ENCODE results near the gene PSG3.
"Not testable (repeated sequence)": the region's sequence is repeated elsewhere in the genome, so short reads cannot be mapped to it uniquely, and the experiment has no call there.

PSG3 gene

DNA sequence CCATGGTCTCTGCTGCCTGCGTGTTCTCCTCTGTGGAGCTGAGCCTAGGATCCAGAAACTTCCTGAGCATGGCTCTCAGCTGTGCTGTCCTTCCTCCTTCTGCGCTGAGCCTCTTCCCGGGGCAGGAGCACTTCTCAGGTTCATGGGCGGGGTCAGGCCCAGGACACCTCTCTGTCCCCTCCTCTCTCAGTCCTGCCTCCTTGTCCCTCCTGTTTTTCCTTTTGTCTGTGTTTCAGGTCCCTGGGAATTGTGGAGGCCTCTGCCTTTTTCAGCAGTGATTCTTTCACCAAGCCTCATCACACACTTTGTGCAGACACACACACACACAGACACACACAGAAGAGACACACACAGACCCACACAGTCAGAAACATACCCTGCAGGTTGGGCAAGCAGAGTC lies at the start of gene PSG3:
TSS of gene PSG3 (minus strand) at position 101 of the 400 bp plus-strand sequence. CDS start at position 4, 97 bp downstream.
- DNase-seq: not testable (repeated sequence)

DNA sequence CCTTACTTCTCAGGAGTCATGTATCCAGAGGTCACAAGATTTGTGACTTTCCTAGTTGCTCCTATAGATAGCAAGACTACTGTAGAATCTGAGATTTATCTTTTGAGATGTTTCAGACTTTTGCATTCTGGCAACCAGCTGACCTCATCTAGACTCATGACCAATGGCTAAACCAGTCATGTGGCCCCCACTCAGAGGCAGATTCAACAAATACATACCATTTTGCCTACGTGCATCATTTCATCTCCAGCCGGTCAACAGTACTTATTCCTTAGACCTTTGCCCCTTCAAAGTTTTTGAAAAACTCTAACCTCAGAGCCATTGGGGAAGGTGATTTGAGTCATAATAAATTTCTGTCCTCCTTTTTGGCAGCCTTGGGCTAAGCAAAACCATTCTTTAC lies 48.5 kb upstream of the PSG3 start:
- not testable (repeated sequence) for DNase-seq

DNA sequence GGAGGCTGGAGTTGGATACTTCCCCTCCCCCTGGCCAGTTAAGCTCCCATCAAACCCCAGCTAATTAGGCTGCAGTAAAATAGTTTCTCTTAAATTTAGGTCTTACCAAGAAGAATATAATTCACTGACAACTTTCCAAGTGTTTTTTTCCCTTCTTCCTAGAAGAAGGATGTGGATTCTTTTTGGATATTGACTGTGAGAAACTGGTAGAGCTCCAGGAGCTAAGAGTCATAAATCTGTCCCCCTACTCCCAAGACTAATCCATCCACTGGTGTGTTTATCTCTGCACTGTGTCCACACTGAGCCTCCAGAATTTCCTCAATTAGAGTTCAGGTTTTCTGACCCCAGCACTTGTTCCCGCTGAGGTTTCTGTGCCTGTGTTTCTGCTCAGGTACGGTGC lies 47.5 kb upstream of the PSG3 start:
- peak; percentile 3 for DNase-seq

DNA sequence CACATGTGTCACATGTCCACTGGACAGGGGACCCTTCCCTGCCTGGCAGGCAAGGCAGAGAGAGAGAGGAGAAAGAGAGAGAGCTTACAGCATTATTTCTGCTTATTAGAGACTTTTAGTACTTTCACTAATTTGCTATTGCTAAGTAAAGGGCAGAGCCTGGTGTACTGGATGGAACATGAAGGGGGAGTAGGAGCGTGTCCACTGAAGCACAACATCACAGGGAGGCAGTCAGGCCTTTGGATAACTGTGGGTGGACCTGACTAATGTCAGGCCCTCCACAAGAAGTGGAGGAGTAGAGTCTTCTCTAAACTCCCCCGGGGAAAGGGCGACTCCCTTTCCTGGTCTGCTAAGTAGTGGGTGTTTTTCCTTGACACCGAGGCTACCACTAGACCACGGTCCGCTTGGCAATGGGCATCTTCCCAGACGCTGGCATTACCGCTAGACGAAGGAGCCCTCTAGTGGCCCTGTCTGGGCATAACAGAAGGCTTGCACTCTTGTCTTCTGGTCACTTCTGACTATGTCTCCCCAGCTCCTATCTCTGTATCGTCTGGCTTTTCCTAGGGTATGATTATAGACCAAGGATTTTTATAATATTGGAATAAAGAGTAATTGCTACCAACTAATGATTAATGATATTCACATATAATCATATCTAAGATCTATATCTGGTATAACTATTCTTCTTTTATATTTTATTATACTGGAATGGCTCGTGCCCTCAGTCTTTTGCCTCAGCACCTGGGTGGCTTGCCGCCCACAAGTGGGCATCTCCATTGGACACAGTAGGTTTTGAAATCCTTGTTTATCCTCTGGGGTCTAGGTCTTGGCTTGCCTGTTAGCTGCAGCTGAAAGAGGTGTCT lies 36.7 kb upstream of the PSG3 start:
- peak; percentile 50 for DNase-seq

DNA sequence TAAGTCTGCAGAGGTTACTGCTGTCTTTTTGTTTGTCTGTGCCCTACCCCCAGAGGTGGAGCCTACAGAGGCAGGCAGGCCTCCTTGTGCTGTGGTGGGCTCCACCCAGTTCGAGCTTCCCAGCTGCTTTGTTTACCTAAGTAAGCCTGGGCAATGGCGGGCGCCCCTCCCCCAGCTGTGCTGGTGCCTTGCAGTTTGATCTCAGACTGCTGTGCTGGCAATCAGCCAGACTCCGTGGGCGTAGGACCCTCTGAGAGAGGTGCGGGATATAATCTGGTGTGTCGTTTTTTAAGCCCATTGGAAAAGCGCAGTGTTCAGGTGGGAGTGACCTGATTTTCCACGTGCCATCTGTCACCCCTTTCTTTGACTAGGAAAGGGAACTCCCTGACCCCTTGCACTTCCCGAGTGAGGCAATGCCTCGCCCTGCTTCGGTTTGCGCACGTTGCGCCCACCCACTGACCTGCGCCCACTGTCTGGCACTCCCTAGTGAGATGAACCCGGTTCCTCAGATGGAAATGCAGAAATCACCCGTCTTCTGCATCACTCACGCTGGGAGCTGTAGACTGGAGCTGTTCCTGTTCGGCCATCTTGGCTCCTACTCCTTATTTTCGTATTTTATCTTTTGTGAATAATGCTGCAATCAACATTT lies 34.4 kb upstream of the PSG3 start:
- not testable (repeated sequence) for DNase-seq

DNA sequence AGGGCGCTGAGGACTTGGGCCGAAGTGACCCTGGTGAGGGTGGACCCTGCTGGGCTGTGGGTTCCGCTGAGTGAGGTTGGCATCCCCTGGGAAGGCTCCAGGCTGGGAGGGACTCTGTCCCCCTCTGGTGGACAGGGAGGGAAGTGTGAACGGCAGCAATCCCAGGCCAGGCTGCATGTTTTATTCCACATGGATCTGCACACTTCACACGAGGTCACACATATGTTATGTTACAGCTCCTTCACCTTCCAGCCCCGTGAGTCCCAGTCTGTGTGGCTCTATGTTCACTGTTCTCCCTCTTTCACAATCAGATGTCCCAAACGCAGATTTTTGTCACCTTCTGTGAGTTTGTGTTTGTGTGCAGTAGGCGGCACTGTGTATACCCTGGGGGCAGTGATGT lies 27.0 kb upstream of the PSG3 start:
- DNase-seq: not testable (repeated sequence)

DNA sequence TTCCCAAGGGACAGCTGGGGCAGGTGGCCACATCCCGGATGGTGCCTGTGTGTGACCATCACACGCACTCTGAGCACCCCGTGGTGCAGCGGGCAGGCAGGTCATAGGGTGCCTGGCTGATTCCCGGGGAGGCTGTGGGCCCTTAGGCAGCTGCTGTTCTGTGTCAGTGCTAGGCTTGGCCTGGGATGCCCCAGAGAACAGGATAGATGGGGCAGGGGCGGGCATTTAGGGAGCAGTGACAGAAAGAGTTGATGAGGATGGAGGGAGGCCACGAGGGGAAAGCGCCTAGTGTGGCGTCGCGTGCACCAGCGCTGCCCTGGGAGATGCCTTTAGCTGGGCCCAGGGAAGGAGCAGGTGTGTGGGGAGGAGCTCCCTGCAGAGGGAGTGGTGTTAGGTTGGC lies 26.6 kb upstream of the PSG3 start:
- DNase-seq: not testable (repeated sequence)

DNA sequence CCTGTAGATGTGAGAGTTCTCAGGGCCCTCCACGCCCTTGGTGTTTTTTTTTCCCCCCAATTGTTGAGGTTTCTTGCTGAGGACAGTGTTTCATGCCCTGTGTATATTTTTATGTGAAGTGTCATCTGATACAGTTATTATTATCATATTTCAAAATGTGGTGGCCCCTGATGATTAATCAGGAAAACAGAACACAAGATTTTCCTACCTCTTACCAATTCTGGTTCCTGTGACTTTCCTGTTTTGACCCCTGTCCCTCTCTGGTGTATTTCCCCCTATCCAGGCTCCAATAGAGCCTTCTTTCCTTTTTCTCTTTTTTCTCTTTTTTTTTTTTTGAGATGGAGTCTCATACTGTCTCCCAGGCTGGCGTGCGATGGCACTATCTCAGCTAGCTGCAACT lies 24.6 kb upstream of the PSG3 start:
- no peak for DNase-seq

DNA sequence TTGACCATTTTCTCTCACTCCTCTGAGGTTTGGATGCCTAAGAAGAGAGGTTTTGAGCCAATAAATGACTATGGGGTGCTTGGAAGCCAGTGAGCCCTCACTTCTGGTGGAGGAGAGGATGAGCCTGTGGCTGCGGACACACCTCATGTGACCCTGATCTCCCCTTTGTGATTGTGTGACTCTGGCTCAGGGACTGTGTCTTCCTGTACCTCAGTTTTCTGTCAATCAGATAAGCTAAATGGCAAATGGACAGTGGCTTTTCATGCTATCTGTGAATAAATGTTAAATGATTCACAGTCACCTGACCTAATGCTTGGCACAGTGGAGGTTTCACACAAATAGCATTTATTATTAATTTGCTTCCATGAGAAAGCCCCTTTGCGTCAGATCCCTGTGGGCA lies 22.5 kb upstream of the PSG3 start:
- no peak for DNase-seq

DNA sequence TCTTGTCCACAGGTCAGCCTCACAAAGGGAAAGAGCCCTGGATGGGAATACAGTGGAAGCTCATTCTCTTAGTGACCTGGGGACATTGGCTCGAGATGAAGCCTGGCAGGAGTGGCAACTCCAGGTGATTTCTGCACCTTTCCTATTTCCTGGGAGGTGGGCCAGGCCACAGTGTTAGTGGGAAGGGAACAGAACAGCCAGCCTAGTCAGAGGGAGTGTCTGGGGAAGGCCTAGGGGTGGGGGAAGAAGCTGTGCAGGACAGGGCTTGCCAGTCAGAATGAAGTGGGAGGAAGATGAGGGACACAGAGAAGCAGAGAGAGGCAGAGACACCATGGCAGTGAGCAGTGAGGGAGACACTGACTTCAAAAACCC lies 21.6 kb upstream of the PSG3 start:
- not testable (repeated sequence) for DNase-seq

DNA sequence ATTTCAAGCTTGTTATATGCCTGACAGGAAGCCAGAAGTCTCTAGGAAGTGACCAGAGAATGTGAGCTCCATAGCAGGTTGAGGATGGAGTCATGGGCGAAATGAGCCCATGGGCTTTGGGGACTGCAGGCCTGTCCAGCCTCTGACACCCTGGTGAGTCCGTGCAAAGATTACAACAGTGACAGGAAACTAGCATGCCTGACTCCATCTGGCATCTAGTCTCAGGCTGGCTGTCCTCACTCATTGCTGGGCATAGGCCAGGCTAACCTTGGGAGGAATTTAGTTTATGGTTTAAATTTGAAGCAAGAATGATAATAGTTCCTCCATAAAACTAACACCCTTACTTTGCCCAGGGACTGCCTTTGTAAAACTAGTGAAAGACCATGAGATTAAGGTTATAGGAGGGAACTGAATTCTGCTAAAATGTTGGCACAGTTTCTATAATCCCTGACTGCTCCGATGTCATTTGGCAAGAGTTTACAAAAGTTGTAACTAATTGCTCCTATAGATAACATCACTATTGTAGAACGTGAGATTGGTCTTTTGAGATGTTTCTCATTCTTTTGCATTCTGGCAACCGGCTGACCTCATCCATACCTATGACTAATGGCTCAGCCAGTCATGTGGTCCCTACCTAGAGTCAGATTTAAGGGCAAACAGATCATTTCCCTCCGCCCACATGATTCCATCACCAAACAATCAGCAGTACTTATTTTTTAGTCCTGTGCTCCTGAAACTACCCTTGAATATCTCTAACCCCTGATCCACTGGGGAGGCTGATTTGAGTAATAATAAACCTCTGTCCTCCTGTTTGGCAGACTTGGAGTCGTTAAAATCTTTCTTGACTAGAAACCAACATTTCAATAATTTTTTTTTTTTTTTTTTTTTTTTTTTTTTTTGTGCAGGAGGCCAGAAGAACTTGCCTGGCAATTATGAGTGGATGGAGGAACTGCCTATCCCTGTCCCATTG lies 21.0 kb upstream of the PSG3 start:
- not testable (repeated sequence) for DNase-seq

DNA sequence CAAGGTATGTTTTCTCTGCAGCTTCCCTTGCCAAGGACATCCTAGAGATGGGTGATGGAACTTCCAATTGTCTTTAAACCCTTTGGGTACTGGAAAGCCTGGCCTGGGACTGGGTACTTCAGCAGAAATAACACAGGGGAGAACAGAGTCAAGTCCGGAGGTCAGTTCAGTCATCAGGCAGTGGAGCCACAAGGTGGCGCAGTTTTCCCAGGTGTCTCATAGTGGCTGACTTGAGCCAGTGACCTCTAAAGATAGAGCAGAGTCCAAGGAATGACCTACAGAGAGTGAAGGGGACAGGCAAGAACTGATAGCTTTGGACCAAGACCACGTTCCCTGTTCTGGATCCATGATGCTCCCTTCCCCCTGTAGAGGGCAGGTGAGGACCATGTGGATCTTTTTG lies 18.4 kb upstream of the PSG3 start:
- not testable (repeated sequence) for DNase-seq

DNA sequence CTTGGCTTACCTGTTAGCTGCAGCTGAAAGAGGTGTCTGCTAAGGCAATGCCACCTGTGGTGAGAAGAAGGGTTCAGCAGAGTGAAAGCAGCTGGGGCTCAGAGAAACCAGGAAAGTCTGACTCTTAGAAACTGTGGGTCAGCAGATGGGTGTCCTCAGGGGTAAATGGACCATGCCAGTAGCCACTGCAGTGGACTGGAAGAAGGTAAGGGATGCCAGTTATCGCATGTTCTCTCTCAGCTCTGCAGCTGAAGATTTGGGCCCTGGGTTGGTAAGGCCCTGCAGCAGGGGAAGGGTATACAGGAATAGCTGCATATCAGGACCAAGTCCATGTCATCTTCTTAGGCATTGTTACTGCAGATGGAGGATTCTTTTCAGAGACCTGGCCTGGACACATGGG lies 12.0 kb upstream of the PSG3 start:
- not testable (repeated sequence) for DNase-seq

DNA sequence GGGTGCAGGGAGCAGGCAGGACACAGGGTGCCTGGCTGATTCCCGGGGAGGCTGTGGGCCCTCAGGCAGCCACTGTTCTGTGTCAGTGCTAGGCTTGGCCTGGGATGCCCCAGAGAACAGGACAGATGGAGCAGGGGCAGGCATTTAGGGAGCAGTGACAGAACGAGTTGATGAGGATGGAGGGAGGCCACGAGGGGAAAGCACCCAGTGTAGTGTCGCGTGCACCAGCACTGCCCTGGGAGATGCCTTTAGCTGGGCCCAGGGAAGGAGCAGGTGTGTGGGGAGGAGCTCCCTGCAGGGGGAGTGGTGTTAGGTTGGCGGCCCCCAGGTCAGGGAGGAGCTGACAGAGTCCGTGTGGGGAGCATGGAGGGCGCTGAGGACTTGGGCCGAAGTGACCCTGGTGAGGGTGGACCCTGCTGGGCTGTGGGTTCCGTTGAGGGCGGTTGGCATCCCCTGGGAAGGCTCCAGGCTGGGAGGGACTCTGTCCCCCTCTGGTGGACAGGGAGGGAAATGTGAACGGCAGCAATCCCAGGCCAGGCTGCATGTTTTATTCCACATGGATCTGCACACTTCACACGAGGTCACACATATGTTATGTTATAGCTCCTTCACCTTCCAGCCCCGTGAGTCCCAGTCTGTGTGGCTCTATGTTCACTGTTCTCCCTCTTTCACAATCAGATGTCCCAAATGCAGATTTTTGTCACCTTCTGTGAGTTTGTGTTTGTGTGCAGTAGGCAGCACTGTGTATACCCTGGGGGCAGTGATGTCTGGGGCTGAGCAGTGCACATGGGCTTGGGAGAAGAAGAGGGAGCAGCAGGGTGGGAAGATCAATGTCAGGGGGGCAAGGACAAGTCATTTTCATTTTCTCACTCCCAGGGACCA lies 1.7 kb upstream of the PSG3 start:
- DNase-seq: not testable (repeated sequence)

DNA sequence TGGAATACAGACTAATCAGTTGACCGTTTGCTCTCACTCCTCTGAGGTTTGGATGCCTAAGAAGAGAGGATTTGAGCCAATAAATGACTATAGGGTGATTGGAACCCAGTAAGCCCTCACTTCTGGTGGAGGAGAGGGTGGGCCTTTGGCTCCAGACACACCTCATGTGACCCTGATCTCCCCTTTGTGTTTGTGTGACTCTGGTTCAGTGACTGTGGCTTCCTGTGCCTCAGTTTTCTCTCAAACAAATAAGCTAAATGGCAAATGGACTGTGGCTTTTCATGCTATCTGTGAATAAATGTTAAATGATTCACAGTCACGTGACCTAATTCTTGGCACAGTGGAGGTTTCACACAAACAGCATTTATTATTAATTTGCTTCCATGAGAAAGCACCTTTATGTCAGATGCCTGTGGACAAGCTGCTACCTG lies 2.7 kb downstream of the PSG3 start:
- not testable (repeated sequence) for DNase-seq

DNA sequence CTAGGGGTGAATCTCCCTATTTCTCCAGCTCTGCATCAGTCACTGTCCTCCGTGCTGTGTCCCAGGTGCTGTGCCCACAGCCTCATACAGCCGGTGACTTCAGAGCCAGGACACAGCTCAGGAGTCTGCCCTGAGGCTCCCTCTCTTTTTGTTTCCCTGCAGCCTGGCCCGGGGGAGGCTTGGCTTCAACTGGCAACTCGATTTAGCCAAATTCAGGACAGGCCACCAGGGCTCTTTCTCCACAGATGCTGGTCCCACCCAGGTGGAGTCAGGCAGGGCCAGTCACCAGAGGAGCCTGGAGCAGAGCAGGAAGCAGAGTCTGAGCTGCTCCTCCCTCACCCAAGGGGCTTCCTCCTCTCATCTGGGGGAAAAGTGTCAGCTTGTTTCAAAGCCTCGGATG lies 11.9 kb downstream of the PSG3 start:
- DNase-seq: not testable (repeated sequence)

DNA sequence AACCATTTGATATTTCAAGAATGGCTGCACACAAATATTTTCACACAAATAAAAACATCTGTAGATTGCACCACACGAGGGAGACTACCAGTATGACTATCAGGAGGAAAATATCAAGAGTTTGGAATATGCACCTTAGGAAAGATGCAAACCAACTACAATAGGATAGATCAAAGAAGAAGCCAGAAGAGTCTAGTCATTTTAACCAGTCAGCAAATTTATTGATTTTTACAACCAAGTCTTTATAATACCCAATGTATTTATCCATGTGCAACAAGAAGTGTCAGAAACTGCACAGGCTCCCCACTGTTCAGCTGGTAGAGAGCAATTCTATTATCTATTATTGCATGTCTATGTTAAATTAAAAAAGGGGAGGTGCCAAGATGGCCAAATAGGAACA lies 26.3 kb downstream of the PSG3 start:
- not testable (repeated sequence) for DNase-seq

DNA sequence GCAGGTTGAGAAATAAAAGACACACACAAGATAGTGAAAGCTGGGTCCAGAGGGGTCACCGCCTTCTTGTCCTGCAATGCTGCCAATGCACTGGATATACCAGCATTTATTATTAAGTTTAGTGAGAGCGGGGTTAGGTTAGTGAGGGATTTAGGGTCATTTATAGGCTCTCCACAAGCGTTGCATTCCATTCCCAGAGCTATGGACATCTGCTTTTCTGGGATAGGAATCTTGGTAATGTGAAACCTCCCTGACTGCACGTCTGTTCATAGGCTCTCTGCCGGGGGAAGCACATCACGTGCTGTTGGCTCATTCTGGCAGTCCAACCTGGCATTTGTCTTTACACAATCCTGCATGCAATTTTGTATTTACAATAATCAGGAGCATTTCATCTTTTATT lies 27.5 kb downstream of the PSG3 start:
- not testable (repeated sequence) for DNase-seq

DNA sequence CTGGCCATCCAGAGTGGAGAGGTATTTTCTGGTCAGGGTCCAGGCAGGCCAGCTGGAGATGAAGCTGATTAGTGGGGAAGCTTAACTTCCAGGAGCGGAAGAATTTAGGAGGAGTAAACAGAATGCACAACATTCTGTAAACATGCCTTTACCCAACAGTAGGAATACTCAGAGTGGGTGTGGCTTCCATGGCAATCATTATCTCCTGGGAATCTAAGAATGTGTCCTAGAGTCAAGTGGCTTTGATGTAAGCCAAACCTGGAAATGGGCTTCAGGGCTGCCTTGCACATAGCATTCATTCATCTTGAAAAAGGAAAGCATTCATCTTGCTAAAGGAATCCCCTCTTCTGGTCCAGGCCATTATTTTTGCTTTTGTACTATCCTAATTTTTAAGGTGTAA lies 29.3 kb downstream of the PSG3 start:
- not testable (repeated sequence) for DNase-seq

DNA sequence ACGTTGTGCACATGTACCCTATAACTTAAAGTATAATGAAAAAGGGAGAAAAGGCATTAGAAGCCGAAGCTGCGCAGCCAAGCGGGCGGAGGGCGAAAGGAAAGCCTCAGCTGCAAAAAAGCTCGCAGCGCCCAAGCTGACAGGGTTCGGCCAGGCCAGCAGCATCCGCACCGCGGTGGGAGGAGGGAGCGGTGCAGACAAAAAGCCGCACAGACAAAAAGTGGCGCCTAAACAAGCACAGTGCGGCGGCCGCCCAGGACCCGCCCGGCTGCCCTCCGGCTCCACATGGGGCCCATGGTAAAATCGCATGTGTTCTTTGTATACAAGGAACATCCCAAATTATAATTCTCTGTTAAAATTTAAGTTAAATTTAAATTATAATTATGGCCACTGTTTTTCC lies 42.4 kb downstream of the PSG3 start:
- no peak for DNase-seq

DNA sequence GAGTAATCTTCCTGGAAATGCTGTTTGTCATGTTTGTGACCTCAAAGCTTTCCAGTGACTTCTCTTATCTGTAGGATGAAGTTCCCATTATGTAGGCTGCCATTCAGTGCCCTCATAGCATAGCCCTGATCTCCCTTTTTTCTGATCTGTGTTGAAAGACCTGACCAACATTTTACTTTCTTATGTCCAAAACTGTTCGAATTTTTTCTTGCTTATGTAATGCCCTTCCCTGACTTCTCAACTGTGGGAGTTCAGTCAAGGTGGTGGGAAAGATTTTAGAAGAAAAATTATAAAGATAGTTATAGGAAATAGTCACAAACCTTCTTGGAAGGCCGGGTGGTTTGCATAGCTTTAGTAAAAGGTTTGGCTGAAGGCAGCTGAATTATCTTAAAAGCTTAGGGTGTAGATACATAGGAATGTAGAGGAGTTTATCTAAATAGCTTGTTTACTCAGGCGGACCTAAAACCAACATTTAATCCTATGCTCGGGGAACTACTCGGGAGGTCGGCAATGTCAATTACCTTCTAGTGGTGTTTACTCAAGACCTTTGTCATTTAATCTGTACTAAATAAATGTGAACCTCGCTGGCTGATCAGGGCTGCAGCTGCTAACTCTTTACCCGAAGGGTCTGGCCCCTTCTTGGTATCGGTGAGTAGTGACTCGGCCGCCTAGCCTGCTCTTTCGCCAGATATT lies 44.3 kb downstream of the PSG3 start:
- DNase-seq: no peak
